Activated CD8-positive, alpha-beta T cell treated with anti-CD3 and anti-CD28 coated beads for 36 hours (primary cell): ENCODE measurements around the gene FAM111B. TPM values are rescaled to one million over a fixed set of nuclear protein-coding genes. Genes with fewer than 3 reads are reported as not detected.
A peak's percentile ranks its signal among the peaks of the same experiment; 100 is the strongest.

Source experiments
- ATAC-seq: fragments of 200-7000 bp; cut with Tn5 transposase; one replicate; pipeline ENCODE4 v1.10.0; 2021; ENCODE audit warnings: mild to moderate bottlenecking, moderate library complexity
- CTCF ChIA-PET: fragments of 350-600 bp; sonication (Branson Sonifier 250); formaldehyde crosslinking; loops from one replicate; lab custom pipeline; 2021; ENCODE audit warnings: antibody characterized with exemption; lab: Charles Lee
- POLR2A ChIA-PET: fragments of 350-600 bp; sonication (Branson Sonifier 250); formaldehyde crosslinking; loops from one replicate; lab custom pipeline; 2021; ENCODE audit warnings: antibody characterized with exemption; lab: Charles Lee
- DNase-seq: peaks from one replicate; pipeline ENCODE4 v3.0.0-alpha.2; 2020
- H3K27ac Mint-ChIP-seq: one replicate; pipeline ENCODE4 v1.8.0; 2021; ENCODE audit warnings: mild to moderate bottlenecking, mixed read lengths
- H3K27me3 Mint-ChIP-seq: one replicate; pipeline ENCODE4 v1.8.0; 2021; ENCODE audit warnings: mixed read lengths
- H3K36me3 Mint-ChIP-seq: one replicate; pipeline ENCODE4 v1.8.0; 2021; ENCODE audit warnings: low read depth, mixed read lengths
- H3K4me1 Mint-ChIP-seq: one replicate; pipeline ENCODE4 v1.8.0; 2021; ENCODE audit warnings: low read depth, mixed read lengths
- H3K4me3 Mint-ChIP-seq: one replicate; pipeline ENCODE4 v1.8.0; 2021; ENCODE audit warnings: mild to moderate bottlenecking, moderate library complexity, mixed read lengths
- H3K9me3 Mint-ChIP-seq: one replicate; pipeline ENCODE4 v1.8.0; 2021; ENCODE audit warnings: mixed read lengths
- intact Hi-C: fragments of 100-400 bp; cut with micrococcal nuclease; formaldehyde crosslinking; loops from one replicate; pipeline ENCODE4 v1.10.0; 2022
- total RNA-seq, 2 experiments: library from RNA; stranded (reverse); gene quantifications; one replicate each; pipeline ENCODE4 v1.2.3, GENCODE V29; 2021
- TF ChIP-seq, protein P1 (sequence below): fragments of 200-600 bp; IDR thresholded peaks from one replicate; pipeline ENCODE4 v1.8.0; 2022; ENCODE audit warnings: antibody characterized with exemption, mild to moderate bottlenecking

FAM111B gene
- total RNA-seq, 2 experiments from 2014 or later = 18.2 to 18.3 TPM

DNA sequence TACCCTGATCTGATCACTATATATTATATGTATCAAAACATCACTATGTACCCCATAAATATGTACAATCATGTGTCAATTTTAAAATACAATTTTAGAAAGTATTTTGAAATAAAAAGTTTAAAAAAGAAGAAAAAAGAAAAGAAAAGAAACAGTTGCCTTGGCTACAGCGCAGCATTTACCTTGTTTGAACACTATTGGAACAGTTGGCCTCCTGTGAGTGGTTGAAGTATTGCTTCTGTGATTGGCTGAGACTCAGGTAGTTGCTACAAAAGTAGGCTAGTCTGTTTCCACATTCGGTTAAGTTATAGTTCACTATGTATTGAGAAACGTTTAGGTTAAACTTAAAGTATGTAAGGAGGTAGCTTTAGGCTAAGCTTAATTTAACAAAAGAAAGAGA lies 57.0 kb downstream of the FAM111B start:
- no peaks in the 10 kb centered on the region for H3K9me3 Mint-ChIP-seq
- TF ChIP-seq, protein P1, sequence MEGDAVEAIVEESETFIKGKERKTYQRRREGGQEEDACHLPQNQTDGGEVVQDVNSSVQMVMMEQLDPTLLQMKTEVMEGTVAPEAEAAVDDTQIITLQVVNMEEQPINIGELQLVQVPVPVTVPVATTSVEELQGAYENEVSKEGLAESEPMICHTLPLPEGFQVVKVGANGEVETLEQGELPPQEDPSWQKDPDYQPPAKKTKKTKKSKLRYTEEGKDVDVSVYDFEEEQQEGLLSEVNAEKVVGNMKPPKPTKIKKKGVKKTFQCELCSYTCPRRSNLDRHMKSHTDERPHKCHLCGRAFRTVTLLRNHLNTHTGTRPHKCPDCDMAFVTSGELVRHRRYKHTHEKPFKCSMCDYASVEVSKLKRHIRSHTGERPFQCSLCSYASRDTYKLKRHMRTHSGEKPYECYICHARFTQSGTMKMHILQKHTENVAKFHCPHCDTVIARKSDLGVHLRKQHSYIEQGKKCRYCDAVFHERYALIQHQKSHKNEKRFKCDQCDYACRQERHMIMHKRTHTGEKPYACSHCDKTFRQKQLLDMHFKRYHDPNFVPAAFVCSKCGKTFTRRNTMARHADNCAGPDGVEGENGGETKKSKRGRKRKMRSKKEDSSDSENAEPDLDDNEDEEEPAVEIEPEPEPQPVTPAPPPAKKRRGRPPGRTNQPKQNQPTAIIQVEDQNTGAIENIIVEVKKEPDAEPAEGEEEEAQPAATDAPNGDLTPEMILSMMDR = no peak
- ATAC-seq (no peak), DNase-seq (no peak)
- H3K27me3 Mint-ChIP-seq = peaks cover 18% of the 10 kb centered on the region
- H3K4me1 Mint-ChIP-seq = peaks cover 2% of the 10 kb centered on the region
- H3K27ac Mint-ChIP-seq = no peak overlapping the region
- intact Hi-C loops = no loop called here
- no peaks in the 10 kb centered on the region for H3K36me3 Mint-ChIP-seq
- POLR2A ChIA-PET = no interaction called here
- no peak overlapping the region for H3K4me3 Mint-ChIP-seq
- CTCF ChIA-PET = interaction anchor here (0.8 to 3.8 kb wide), 5 partner anchors 8 to 110 kb away, joined by 3 to 16 read pairs (median 5); partner anchors contain the start of gene DTX4

GRCh38 chr11:59171508-59172322 lies 64.7 kb downstream of the FAM111B start, which contains the start of gene DTX4:
DTX4 (plus strand) TSS chr11:59172132; CDS start chr11:59172596, 464 bp downstream.
- Mint-ChIP-seq H3K36me3 (no peaks in the 10 kb centered on the region), H3K4me3 (peak within 1 kb of the TSS; percentile 72)
- POLR2A ChIA-PET = interaction anchor here (1.0 to 1.1 kb wide), 2 partner anchors 10 to 26 kb away, joined by 3 read pairs; no protein-coding TSS in a partner anchor

GRCh38 chr11:59172345-59173079 lies 65.5 kb downstream of the FAM111B start:
- peak; percentile 19 for ATAC-seq
- H3K4me1 Mint-ChIP-seq = peaks cover 9% of the 10 kb centered on the region
- DNase-seq = peak; percentile 24
- ChIA-PET POLR2A (interaction anchor here (1.1 to 1.3 kb wide), 2 partner anchors 22 to 26 kb away, joined by 3 read pairs; no protein-coding TSS in a partner anchor), CTCF (interaction anchor here (0.6 to 9.9 kb wide), 26 partner anchors 9 to 365 kb away, joined by 3 to 180 read pairs (median 8); partner anchors contain the start of genes FAM111A and OR5A1)
- TF ChIP-seq, protein P1 = no peak
- H3K9me3 Mint-ChIP-seq = no peaks in the 10 kb centered on the region
- H3K27me3 Mint-ChIP-seq = peaks cover 13% of the 10 kb centered on the region
- intact Hi-C loops = loop anchor here (5.0 kb wide), 1 partner anchor 115 kb away; no protein-coding TSS in a partner anchor
- peak overlapping the region; percentile 72 for H3K4me3 Mint-ChIP-seq
- H3K36me3 Mint-ChIP-seq = no peaks in the 10 kb centered on the region
- H3K27ac Mint-ChIP-seq = no peak overlapping the region

More at GRCh38 chr11:59171508-59172322, 64.7 kb downstream of the FAM111B start, which contains the start of gene DTX4:
- DNase-seq (peak; percentile 94), ATAC-seq (peak; percentile 90)
- intact Hi-C loops = loop anchor here (2.0 to 5.0 kb wide), 3 partner anchors 37 to 257 kb away; no protein-coding TSS in a partner anchor
- Mint-ChIP-seq H3K27ac (no peak within 1 kb of the TSS), H3K27me3 (peaks cover 13% of the 10 kb centered on the region), H3K9me3 (no peaks in the 10 kb centered on the region), H3K4me1 (peaks cover 9% of the 10 kb centered on the region)
- TF ChIP-seq, protein P1 = peak; percentile 86
- CTCF ChIA-PET = interaction anchor here (0.6 to 9.9 kb wide), 35 partner anchors 8 to 366 kb away, joined by 3 to 180 read pairs (median 5); partner anchors contain the start of genes FAM111A, FAM111B and OR5A1

DNA sequence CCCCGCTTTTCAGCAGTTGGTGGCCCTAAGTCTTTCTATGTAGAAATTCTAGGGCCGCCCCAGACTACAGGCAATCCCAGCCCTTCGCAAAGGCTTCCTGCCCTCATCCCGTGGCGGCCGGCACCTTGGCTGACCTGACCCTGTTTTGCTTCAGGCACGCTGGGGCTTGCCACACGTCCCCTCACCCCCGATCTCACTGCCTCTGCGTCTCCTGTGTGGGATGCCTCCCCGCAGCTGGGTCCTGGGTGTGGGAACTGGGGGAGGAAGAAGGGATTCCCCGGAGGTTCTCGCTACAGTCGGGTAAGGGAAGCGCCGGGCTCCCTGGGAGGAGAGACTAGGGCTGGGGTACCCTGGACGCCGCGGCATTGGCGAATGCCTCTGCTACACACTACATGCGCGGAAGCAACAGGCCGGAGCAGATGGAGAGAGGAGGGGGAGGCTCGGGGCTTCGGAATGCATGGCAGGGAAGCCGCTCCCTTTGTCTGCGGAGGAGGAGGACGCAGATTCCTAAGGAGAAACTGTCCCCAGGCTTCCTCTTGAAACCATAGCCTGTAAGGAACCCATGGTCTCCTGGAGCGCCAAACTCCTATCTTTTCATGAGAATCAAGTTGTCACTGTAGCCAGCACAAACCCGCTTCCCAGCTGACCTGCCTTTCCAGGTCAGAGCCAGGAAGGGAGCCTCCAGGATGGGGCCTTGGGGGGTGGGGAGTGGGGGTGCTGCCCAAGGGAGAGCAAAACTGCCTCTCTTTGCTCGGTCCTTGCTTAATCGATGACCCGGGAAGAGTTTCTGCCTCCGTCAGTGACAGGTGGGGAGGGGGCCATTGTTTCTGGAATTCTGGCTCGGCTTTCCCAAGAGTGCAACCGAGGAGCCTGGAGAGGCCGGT lies 66.3 kb downstream of the FAM111B start:
- H3K4me1 Mint-ChIP-seq = peaks cover 9% of the 10 kb centered on the region
- TF ChIP-seq, protein P1 = no peak
- H3K4me3 Mint-ChIP-seq = peak overlapping the region; percentile 72
- H3K27ac Mint-ChIP-seq = no peak overlapping the region
- no peaks in the 10 kb centered on the region for H3K36me3 Mint-ChIP-seq
- no peak for DNase-seq
- intact Hi-C loops = loop anchor here (5.0 kb wide), 1 partner anchor 114 kb away; no protein-coding TSS in a partner anchor
- ATAC-seq = no peak
- CTCF ChIA-PET = interaction anchor here (1.5 to 9.9 kb wide), 7 partner anchors 12 to 257 kb away, joined by 3 to 180 read pairs (median 24); no protein-coding TSS in a partner anchor
- peaks cover 13% of the 10 kb centered on the region for H3K27me3 Mint-ChIP-seq
- H3K9me3 Mint-ChIP-seq = no peaks in the 10 kb centered on the region
- POLR2A ChIA-PET = interaction anchor here (1.3 kb wide), 1 partner anchor 21 kb away, joined by 3 read pairs; no protein-coding TSS in a partner anchor
